ENCODE results near the gene KLF13.

DNA sequence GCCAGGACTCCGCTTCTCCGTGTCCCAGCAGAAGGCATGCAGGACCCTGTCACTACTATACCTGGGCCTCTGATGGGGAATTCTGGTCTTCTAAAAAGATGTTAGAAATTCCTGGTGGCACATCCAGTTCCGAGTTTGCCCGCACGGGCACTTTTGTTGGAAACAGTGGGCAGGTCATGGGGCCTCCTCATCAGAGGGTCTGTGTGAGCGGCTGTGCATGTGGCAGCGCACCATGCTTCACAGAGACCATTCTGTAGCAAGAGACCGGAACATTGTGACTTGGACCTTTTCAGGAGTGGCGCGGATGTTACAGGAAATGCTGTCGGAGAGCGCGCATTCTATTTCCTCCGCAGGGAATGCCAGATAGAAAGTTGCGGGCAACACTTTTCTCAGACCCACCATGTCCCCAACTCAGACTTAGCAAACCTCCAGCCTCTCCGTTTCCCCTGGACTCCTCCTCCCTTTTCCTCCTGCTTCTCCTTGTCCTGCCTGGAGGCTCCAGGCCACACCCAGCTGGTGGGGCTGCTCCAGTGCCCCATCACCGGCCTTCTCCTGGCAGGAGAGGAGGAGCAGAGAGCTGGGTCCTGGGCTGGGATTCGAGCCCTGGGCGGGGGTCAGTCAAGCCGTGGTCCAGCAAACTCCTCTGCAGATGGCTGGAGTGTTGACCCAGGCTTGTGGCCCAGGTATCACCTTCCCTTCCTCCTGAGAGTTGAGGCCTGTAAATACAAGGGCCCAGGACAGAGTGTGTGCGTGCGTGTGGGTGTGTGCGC lies 46.6 kb downstream of the KLF13 start:
- TF ChIP-seq EZH2 (IDR thresholded peaks at IDR 0.05; ENCODE audit: borderline replicate concordance, control insufficient read depth, low read depth, low read length) (no peak), JUND (IDR thresholded peaks at IDR 0.05; ENCODE audit: low read depth, low read length) (no peak), POLR2AphosphoS5 (IDR thresholded peaks at IDR 0.05; ENCODE audit: low read length) (no peak), POLR2A (IDR thresholded peaks at IDR 0.05; ENCODE audit: low read depth, low read length) (peak; percentile 17), RCOR1 (conservative IDR thresholded peaks at IDR 0.05; ENCODE audit: low read depth, low read length) (no peak), TARDBP (IDR thresholded peaks at IDR 0.05; ENCODE audit: borderline replicate concordance) (no peak), CBX3 (IDR thresholded peaks at IDR 0.05; ENCODE audit: borderline replicate concordance, low read depth) (no peak), SPI1 (IDR thresholded peaks at IDR 0.05; ENCODE audit: borderline replicate concordance, insufficient read depth, low read depth, low read length) (no peak), ASH2L (IDR thresholded peaks at IDR 0.05; ENCODE audit: borderline replicate concordance, low read depth) (no peak)
- TF ChIP-seq, protein P1, sequence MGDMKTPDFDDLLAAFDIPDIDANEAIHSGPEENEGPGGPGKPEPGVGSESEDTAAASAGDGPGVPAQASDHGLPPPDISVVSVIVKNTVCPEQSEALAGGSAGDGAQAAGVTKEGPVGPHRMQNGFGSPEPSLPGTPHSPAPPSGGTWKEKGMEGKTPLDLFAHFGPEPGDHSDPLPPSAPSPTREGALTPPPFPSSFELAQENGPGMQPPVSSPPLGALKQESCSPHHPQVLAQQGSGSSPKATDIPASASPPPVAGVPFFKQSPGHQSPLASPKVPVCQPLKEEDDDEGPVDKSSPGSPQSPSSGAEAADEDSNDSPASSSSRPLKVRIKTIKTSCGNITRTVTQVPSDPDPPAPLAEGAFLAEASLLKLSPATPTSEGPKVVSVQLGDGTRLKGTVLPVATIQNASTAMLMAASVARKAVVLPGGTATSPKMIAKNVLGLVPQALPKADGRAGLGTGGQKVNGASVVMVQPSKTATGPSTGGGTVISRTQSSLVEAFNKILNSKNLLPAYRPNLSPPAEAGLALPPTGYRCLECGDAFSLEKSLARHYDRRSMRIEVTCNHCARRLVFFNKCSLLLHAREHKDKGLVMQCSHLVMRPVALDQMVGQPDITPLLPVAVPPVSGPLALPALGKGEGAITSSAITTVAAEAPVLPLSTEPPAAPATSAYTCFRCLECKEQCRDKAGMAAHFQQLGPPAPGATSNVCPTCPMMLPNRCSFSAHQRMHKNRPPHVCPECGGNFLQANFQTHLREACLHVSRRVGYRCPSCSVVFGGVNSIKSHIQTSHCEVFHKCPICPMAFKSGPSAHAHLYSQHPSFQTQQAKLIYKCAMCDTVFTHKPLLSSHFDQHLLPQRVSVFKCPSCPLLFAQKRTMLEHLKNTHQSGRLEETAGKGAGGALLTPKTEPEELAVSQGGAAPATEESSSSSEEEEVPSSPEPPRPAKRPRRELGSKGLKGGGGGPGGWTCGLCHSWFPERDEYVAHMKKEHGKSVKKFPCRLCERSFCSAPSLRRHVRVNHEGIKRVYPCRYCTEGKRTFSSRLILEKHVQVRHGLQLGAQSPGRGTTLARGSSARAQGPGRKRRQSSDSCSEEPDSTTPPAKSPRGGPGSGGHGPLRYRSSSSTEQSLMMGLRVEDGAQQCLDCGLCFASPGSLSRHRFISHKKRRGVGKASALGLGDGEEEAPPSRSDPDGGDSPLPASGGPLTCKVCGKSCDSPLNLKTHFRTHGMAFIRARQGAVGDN (IDR thresholded peaks at IDR 0.05), result no peak
